Mesenchymal stem cell (in vitro differentiated cells and primary cell): Measurements from ENCODE around the gene IL20RA.

Experiments
- DNase-seq: peaks from one replicate; pipeline ENCODE4 v3.0.0-alpha.2; 2013
- H2AFZ ChIP-seq: one replicate; pipeline ENCODE4 v1.6.1; 2013; ENCODE audit warnings: low read depth, mild to moderate bottlenecking, control low read depth, inconsistent platforms, low read length, moderate library complexity
- H2AK5ac ChIP-seq: 2 replicates; pipeline ENCODE4 v1.6.1; 2013; ENCODE audit warnings: low read length, moderate library complexity, mild to moderate bottlenecking, inconsistent platforms; ENCODE audit not compliant: severe bottlenecking
- H2BK120ac ChIP-seq: one replicate; pipeline ENCODE4 v1.6.1; 2013; ENCODE audit warnings: low read depth, mild to moderate bottlenecking, inconsistent platforms, low read length, moderate library complexity
- H2BK12ac ChIP-seq, 2 experiments: one replicate each; pipeline ENCODE4 v1.6.1; 2013; ENCODE audit warnings: inconsistent platforms in 2 of 2, low read length in 2 of 2, mild to moderate bottlenecking in 2 of 2, moderate library complexity in 2 of 2, control low read depth in 1 of 2
- H2BK15ac ChIP-seq: one replicate; pipeline ENCODE4 v1.6.1; 2013; ENCODE audit warnings: mild to moderate bottlenecking, low read depth, inconsistent platforms; ENCODE audit not compliant: poor library complexity, severe bottlenecking
- H2BK5ac ChIP-seq: 2 replicates; pipeline ENCODE4 v1.6.1; 2013; ENCODE audit warnings: low read depth, mild to moderate bottlenecking, low read length, control low read depth, inconsistent platforms; ENCODE audit not compliant: poor library complexity, severe bottlenecking
- H3K14ac ChIP-seq, 2 experiments: one replicate each; pipeline ENCODE4 v1.6.1; 2013; ENCODE audit warnings: inconsistent platforms in 2 of 2, low read length in 2 of 2, control low read depth in 1 of 2, mild to moderate bottlenecking in 1 of 2, moderate library complexity in 1 of 2
- H3K18ac ChIP-seq, 2 experiments: one replicate each; pipeline ENCODE4 v1.6.1; 2013; ENCODE audit warnings: inconsistent platforms in 2 of 2, low read length in 2 of 2, control low read depth in 1 of 2, low read depth in 1 of 2, mild to moderate bottlenecking in 1 of 2
- H3K23ac ChIP-seq, 2 experiments: one replicate each; pipeline ENCODE4 v1.6.1; 2013; ENCODE audit warnings: inconsistent platforms in 2 of 2, low read length in 2 of 2, mild to moderate bottlenecking in 2 of 2, moderate library complexity in 2 of 2, control low read depth in 1 of 2
- H3K27ac ChIP-seq: 2 replicates; pipeline ENCODE4 v1.5.1; 2013; ENCODE audit warnings: mild to moderate bottlenecking, moderate library complexity, low read length, control low read depth, inconsistent platforms; ENCODE audit not compliant: poor library complexity, severe bottlenecking
- H3K27me3 ChIP-seq, 2 experiments: 2 replicates each; pipeline versions ENCODE4 v1.6.1 to v1.7.0; 2013; ENCODE audit warnings: low read length in 2 of 2, mild to moderate bottlenecking in 2 of 2, moderate library complexity in 2 of 2, control low read depth in 1 of 2, inconsistent platforms in 1 of 2; ENCODE audit not compliant: control insufficient read depth in 1 of 2, insufficient read depth in 1 of 2
- H3K36me3 ChIP-seq, 2 experiments: 2 replicates each; pipeline versions ENCODE4 v1.6.1 to v1.7.0; 2013; ENCODE audit warnings: low read length in 2 of 2, control low read depth in 1 of 2, inconsistent platforms in 1 of 2, low read depth in 1 of 2, mild to moderate bottlenecking in 1 of 2; ENCODE audit not compliant: insufficient read depth in 2 of 2, control insufficient read depth in 1 of 2
- H3K4ac ChIP-seq, 2 experiments: one replicate each; pipeline ENCODE4 v1.6.1; 2013; ENCODE audit warnings: inconsistent platforms in 2 of 2, low read length in 2 of 2, mild to moderate bottlenecking in 2 of 2, moderate library complexity in 2 of 2, control low read depth in 1 of 2, low read depth in 1 of 2
- H3K4me1 ChIP-seq: 2 replicates; pipeline ENCODE4 v1.6.1; 2013; ENCODE audit warnings: low read depth, low read length, control low read depth; ENCODE audit not compliant: control insufficient read depth, insufficient read depth
- H3K4me2 ChIP-seq: 2 replicates; pipeline ENCODE4 v1.6.1; 2013; ENCODE audit warnings: low read length, mild to moderate bottlenecking, inconsistent platforms; ENCODE audit not compliant: poor library complexity, severe bottlenecking
- H3K4me3 ChIP-seq, 2 experiments: 2 replicates each; pipeline versions ENCODE4 v1.5.1 to v1.7.0; 2013; ENCODE audit warnings: low read length in 2 of 2, mild to moderate bottlenecking in 2 of 2, control low read depth in 1 of 2, low read depth in 1 of 2; ENCODE audit not compliant: insufficient read depth in 1 of 2
- H3K79me1 ChIP-seq: replicated peaks from 2 replicates; pipeline ENCODE4 v1.6.1; 2013; ENCODE audit warnings: mild to moderate bottlenecking, control low read depth, low read length, inconsistent platforms; ENCODE audit not compliant: poor library complexity, severe bottlenecking
- H3K9ac ChIP-seq: 2 replicates; pipeline ENCODE4 v1.7.0; 2013; ENCODE audit warnings: mild to moderate bottlenecking, low read length, moderate library complexity
- H3K9me3 ChIP-seq: 2 replicates; pipeline ENCODE4 v1.7.0; 2013; ENCODE audit warnings: mild to moderate bottlenecking, low read length; ENCODE audit not compliant: control insufficient read depth
- H4K8ac ChIP-seq: one replicate; pipeline ENCODE4 v1.6.1; 2013; ENCODE audit warnings: inconsistent platforms, mild to moderate bottlenecking, low read length, moderate library complexity
- H4K91ac ChIP-seq: one replicate; pipeline ENCODE4 v1.6.1; 2013; ENCODE audit warnings: mild to moderate bottlenecking, low read length, inconsistent platforms
- WGBS: methylation state at CpG from one replicate; pipeline ENCODE4 v1.1.7; 2013; ENCODE audit warnings: mixed read lengths; 5-methylcytosine and 5-hydroxymethylcytosine counted together

The IL20RA gene

GRCh38 chr6:137089305-137089704 is 44.5 kb upstream of the IL20RA start:
- H3K27ac ChIP-seq = no peak overlapping the region
- no peak overlapping the region for H2BK5ac ChIP-seq
- no peak overlapping the region for H3K4me2 ChIP-seq
- DNase-seq = no peak
- H3K9ac ChIP-seq = no peak overlapping the region
- no peaks in the 10 kb centered on the region for H3K9me3 ChIP-seq
- no peaks in the 10 kb centered on the region for H3K36me3 ChIP-seq
- H3K79me1 ChIP-seq = no peaks in the 10 kb centered on the region
- H3K4ac ChIP-seq = no peak overlapping the region
- H3K18ac ChIP-seq = no peak overlapping the region
- H3K4me3 ChIP-seq = no peak overlapping the region
- 75% methylated on average over 5 of the region's 5 CpGs for WGBS
- no peak overlapping the region for H4K91ac ChIP-seq
- H2BK12ac ChIP-seq = no peak overlapping the region
- H3K14ac ChIP-seq = no peak overlapping the region
- no peak overlapping the region for H2AFZ ChIP-seq
- H3K4me1 ChIP-seq = peaks cover 3% of the 10 kb centered on the region
- no peak overlapping the region for H2BK15ac ChIP-seq
- H3K23ac ChIP-seq = no peak overlapping the region
- H2BK120ac ChIP-seq = no peak overlapping the region
- H3K27me3 ChIP-seq = peaks cover 0 to 7% of the 10 kb centered on the region in 2 experiments
- H4K8ac ChIP-seq = no peak overlapping the region
- H2AK5ac ChIP-seq = no peak overlapping the region

GRCh38 chr6:137087902-137088301 is 43.1 kb upstream of the IL20RA start:
- H3K4ac ChIP-seq = no peak overlapping the region
- H3K79me1 ChIP-seq = no peaks in the 10 kb centered on the region
- no peak overlapping the region for H3K23ac ChIP-seq
- peaks cover 3% of the 10 kb centered on the region for H3K4me1 ChIP-seq
- no peak overlapping the region for H3K4me2 ChIP-seq
- H2BK5ac ChIP-seq = no peak overlapping the region
- H4K8ac ChIP-seq = no peak overlapping the region
- H3K9ac ChIP-seq = no peak overlapping the region
- H2BK120ac ChIP-seq = no peak overlapping the region
- H3K4me3 ChIP-seq = no peak overlapping the region
- no peak for DNase-seq
- no peak overlapping the region for H2AK5ac ChIP-seq
- H2AFZ ChIP-seq = no peak overlapping the region
- H4K91ac ChIP-seq = no peak overlapping the region
- 77% methylated on average over 3 of the region's 3 CpGs for WGBS
- no peak overlapping the region for H3K18ac ChIP-seq
- peaks cover 0 to 7% of the 10 kb centered on the region in 2 experiments for H3K27me3 ChIP-seq
- H2BK15ac ChIP-seq = no peak overlapping the region
- H3K14ac ChIP-seq = no peak overlapping the region
- H3K27ac ChIP-seq = no peak overlapping the region
- H2BK12ac ChIP-seq = no peak overlapping the region
- H3K9me3 ChIP-seq = no peaks in the 10 kb centered on the region
- no peaks in the 10 kb centered on the region for H3K36me3 ChIP-seq

GRCh38 chr6:137086031-137086430 is 41.3 kb upstream of the IL20RA start:
- Histone ChIP-seq H2BK15ac (no peak overlapping the region), H3K14ac (no peak overlapping the region), H2AK5ac (no peak overlapping the region), H3K4me3 (no peak overlapping the region), H3K36me3 (no peaks in the 10 kb centered on the region), H2BK120ac (no peak overlapping the region), H4K8ac (no peak overlapping the region), H3K23ac (no peak overlapping the region), H3K4me1 (peaks cover 3% of the 10 kb centered on the region), H3K9ac (no peak overlapping the region), H3K79me1 (no peaks in the 10 kb centered on the region), H4K91ac (no peak overlapping the region), H3K9me3 (no peaks in the 10 kb centered on the region), H3K27me3 (peaks cover 0 to 7% of the 10 kb centered on the region in 2 experiments), H3K4me2 (no peak overlapping the region), H2BK5ac (no peak overlapping the region), H3K18ac (no peak overlapping the region), H3K27ac (no peak overlapping the region), H2AFZ (no peak overlapping the region), H3K4ac (no peak overlapping the region), H2BK12ac (no peak overlapping the region)
- no peak for DNase-seq
- WGBS = no CpG with 5 or more reads among the region's 1 CpG

- Histone ChIP-seq H2BK15ac (no peak overlapping the region), H3K36me3 (no peaks in the 10 kb centered on the region), H4K91ac (no peak overlapping the region), H3K9ac (no peak overlapping the region), H3K4me1 (peaks cover 4% of the 10 kb centered on the region), H3K27me3 (peaks cover 0 to 2% of the 10 kb centered on the region in 2 experiments), H3K79me1 (no peaks in the 10 kb centered on the region), H2BK5ac (no peak overlapping the region), H3K4me2 (no peak overlapping the region), H2BK12ac (no peak overlapping the region), H3K18ac (no peak overlapping the region), H2AK5ac (no peak overlapping the region), H3K4ac (no peak overlapping the region), H2BK120ac (no peak overlapping the region), H3K27ac (no peak overlapping the region), H3K23ac (no peak overlapping the region), H2AFZ (no peak overlapping the region), H3K14ac (no peak overlapping the region), H4K8ac (no peak overlapping the region), H3K9me3 (no peaks in the 10 kb centered on the region), H3K4me3 (no peak overlapping the region)
- no peak for DNase-seq
- WGBS = 67% methylated on average over 1 of the region's 2 CpGs
These were observed 40.3 kb upstream of the IL20RA start for GRCh38 chr6:137084865-137085617.
